Pancreas (tissue), 10 donors: ENCODE data around the gene OPCML. TPM values are rescaled to one million over a fixed set of nuclear protein-coding genes. Genes with fewer than 3 reads are reported as not detected.

ENCODE experiments used
- ATAC-seq, 4 donors: fragments of 200-7000 bp; cut with Tn5 transposase; one replicate each; pipeline versions ENCODE4 v1.8.0 to v1.9.1; 2020; ENCODE audit warnings: mild to moderate bottlenecking in 4 of 4, moderate library complexity in 4 of 4
- DNase-seq, 6 donors: peaks; one replicate each; pipeline ENCODE4 v3.0.0-alpha.2; 2020
- FAIRE-seq: peaks from 2 replicates; lab custom pipeline; 2012; peaks lifted over from hg19 to GRCh38; lab: Jason Lieb, UNC
- H3K27ac ChIP-seq, 4 donors: fragments of 200-600 bp; sonication (generic); 1 replicate in 3 of 4; 2 replicates in 1 of 4; pipeline versions ENCODE4 v1.5.0 to v1.8.0; 2020
- H3K27me3 ChIP-seq, 4 donors: fragments of 200-600 bp; one replicate each; pipeline ENCODE4 v1.8.0; 2021
- H3K36me3 ChIP-seq, 3 donors: fragments of 200-600 bp; sonication (generic) in 1 of 3; one replicate each; pipeline versions ENCODE4 v1.5.0 to v1.8.0; 2020 to 2021
- H3K4me1 ChIP-seq, 3 donors: fragments of 200-600 bp; one replicate each; pipeline ENCODE4 v1.8.0; 2021
- H3K4me3 ChIP-seq, 4 donors: fragments of 200-600 bp; sonication (generic) in 2 of 4; one replicate each; pipeline versions ENCODE4 v1.5.0 to v1.8.0; 2020 to 2021
- H3K9me3 ChIP-seq, 4 donors: fragments of 200-600 bp; one replicate each; pipeline ENCODE4 v1.8.0; 2021
- WGBS, 2 donors: extraction: QIAGEN DNeasy Blood & Tissue Kit; methylation state at CpG; one replicate each; pipeline ENCODE4 v1.1.7; 2013; 5-methylcytosine and 5-hydroxymethylcytosine counted together
- intact Hi-C, 3 donors: fragments of 100-400 bp; cut with DNase I; formaldehyde crosslinking; loops; one replicate each; pipeline versions ENCODE4 v1.11.1 to v1.14.2; 2022
- polyA plus RNA-seq, 2 donors: library from polyadenylated mRNA; stranded (reverse); fragments of 200-250 nt; gene quantifications; one replicate each; pipeline ENCODE4 v1.2.3, GENCODE V29; 2013
- total RNA-seq, 6 donors: library from RNA; stranded (reverse); fragmentation: NEBNext Ultra II Directional in 4 of 6; extraction: Animal tissue kit (Norgen Biotek cat#: 25700) in 4 of 6; gene quantifications; one replicate each; pipeline versions ENCODE4 v1.2.1 to v1.2.4, GENCODE V29; 2021 to 2023
- TF ChIP-seq, protein P1 (sequence below), 4 donors: fragments of 200-600 bp; sonication (generic) in 3 of 4; IDR thresholded peaks; one replicate each; pipeline versions ENCODE4 v1.5.0 to v1.8.0; 2021; ENCODE audit warnings: antibody characterized with exemption in 4 of 4
- donor health status: healthy with polysubstance abuse.
- donor health status: DM: no; HTN: no; CAD: no; lungs with moderate emphysema.
- donor health status: DM: no; HTN: no; CAD: no.
- donor health status: control.
- donor health status: control.
- donor health status: Bipolar disorder and iron deficiency.
- donor health status: DM: yes; HTN: yes; CAD: no.
- donor health status: DM: no; HTN: no; CAD: no.
- donor health status: DM: no; HTN: no; CAD: no.
- donor health status: DM: yes; HTN: yes; CAD: no.

OPCML gene
- total and polyA plus RNA-seq, 8 donors, result 0.05 to 0.31 (median 0.19) TPM

- H3K9me3 ChIP-seq, result no peaks in the 10 kb centered on the region
- intact Hi-C loops, result no loop called here
- no peak for ATAC-seq
Measured at GRCh38 chr11:133086518-133086917, 445.8 kb downstream of the OPCML start.

GRCh38 chr11:133082841-133083488 is 449.3 kb downstream of the OPCML start:
- intact Hi-C loops, result no loop called here
- TF ChIP-seq, protein P1, sequence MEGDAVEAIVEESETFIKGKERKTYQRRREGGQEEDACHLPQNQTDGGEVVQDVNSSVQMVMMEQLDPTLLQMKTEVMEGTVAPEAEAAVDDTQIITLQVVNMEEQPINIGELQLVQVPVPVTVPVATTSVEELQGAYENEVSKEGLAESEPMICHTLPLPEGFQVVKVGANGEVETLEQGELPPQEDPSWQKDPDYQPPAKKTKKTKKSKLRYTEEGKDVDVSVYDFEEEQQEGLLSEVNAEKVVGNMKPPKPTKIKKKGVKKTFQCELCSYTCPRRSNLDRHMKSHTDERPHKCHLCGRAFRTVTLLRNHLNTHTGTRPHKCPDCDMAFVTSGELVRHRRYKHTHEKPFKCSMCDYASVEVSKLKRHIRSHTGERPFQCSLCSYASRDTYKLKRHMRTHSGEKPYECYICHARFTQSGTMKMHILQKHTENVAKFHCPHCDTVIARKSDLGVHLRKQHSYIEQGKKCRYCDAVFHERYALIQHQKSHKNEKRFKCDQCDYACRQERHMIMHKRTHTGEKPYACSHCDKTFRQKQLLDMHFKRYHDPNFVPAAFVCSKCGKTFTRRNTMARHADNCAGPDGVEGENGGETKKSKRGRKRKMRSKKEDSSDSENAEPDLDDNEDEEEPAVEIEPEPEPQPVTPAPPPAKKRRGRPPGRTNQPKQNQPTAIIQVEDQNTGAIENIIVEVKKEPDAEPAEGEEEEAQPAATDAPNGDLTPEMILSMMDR (IDR thresholded peaks at IDR 0.05), result peak; percentile 73 to 94 (median 80)
- no peaks in the 10 kb centered on the region for H3K9me3 ChIP-seq
- no peak overlapping the region for H3K27ac ChIP-seq
- peaks cover 0 to 35% (median 8%) of the 10 kb centered on the region in 4 donors for H3K27me3 ChIP-seq
- peaks cover 0 to 4% (median 0%) of the 10 kb centered on the region in 3 donors for H3K4me1 ChIP-seq
- H3K36me3 ChIP-seq, result no peaks in the 10 kb centered on the region
- no peak for FAIRE-seq
- DNase-seq, result peak; percentile 38 to 93 (median 78)
- peak; percentile 97 to 99 (median 99) for ATAC-seq
- 2% methylated on average over 38 to 71 of the region's 71 CpGs for WGBS, 2 donors
- peak overlapping the region in 3 of 4 donors; percentile 7 to 36 (median 25) for H3K4me3 ChIP-seq

More at GRCh38 chr11:133086518-133086917, 445.8 kb downstream of the OPCML start:
- H3K36me3 ChIP-seq, result no peaks in the 10 kb centered on the region
- peaks cover 0 to 4% (median 0%) of the 10 kb centered on the region in 3 donors for H3K4me1 ChIP-seq
- no peak overlapping the region for H3K27ac ChIP-seq
- peaks cover 0 to 34% (median 7%) of the 10 kb centered on the region in 4 donors for H3K27me3 ChIP-seq
- FAIRE-seq (no peak), DNase-seq (no peak)
- TF ChIP-seq, protein P1 (IDR thresholded peaks at IDR 0.05), result no peak
- WGBS, 2 donors, result 49 to 57% methylated on average over 5 of the region's 5 CpGs
- H3K4me3 ChIP-seq, result no peak overlapping the region

- H3K4me1 ChIP-seq, result peaks cover 0 to 4% (median 0%) of the 10 kb centered on the region in 3 donors
- H3K9me3 ChIP-seq, result no peaks in the 10 kb centered on the region
- DNase-seq, result peak in 4 of 6 donors; percentile 47 to 77 (median 64)
- no peak for FAIRE-seq
- H3K36me3 ChIP-seq, result no peaks in the 10 kb centered on the region
- H3K27ac ChIP-seq, result no peak overlapping the region
- no peak for ATAC-seq
- H3K27me3 ChIP-seq, result peaks cover 0 to 40% (median 8%) of the 10 kb centered on the region in 4 donors
- 7 to 11% methylated on average over 22 to 23 of the region's 23 CpGs for WGBS, 2 donors
- intact Hi-C loops, result no loop called here
- TF ChIP-seq, protein P1 (IDR thresholded peaks at IDR 0.05), result no peak
- no peak overlapping the region for H3K4me3 ChIP-seq
Measured at GRCh38 chr11:133082453-133082781, 449.9 kb downstream of the OPCML start.

- ATAC-seq (no peak), DNase-seq (peak in 2 of 6 donors; percentile 22 to 70), FAIRE-seq (no peak)
- intact Hi-C loops, result no loop called here
- Histone ChIP-seq H3K9me3 (no peaks in the 10 kb centered on the region), H3K27ac (no peak overlapping the region), H3K4me1 (peaks cover 0 to 4% (median 0%) of the 10 kb centered on the region in 3 donors), H3K36me3 (no peaks in the 10 kb centered on the region), H3K27me3 (peaks cover 0 to 40% (median 8%) of the 10 kb centered on the region in 4 donors), H3K4me3 (no peak overlapping the region)
- TF ChIP-seq, protein P1 (IDR thresholded peaks at IDR 0.05), result no peak
- WGBS, 2 donors, result 39 to 52% methylated on average over 30 to 43 of the region's 43 CpGs
Measured at GRCh38 chr11:133081730-133082452, 450.4 kb downstream of the OPCML start.
